Thyroid gland (tissue), 4 donors: Measurements from ENCODE around the gene ZBTB7C. TPM values are rescaled to one million over a fixed set of nuclear protein-coding genes. Genes with fewer than 3 reads are reported as not detected.

ENCODE experiments used
- DNase-seq, 2 donors: peaks; one replicate each; pipeline ENCODE4 v3.0.0-alpha.2; 2019
- H3K27ac ChIP-seq, 3 donors: fragments of 200-600 bp; sonication (generic); 1 replicate in 2 of 3; 2 replicates in 1 of 3; pipeline ENCODE4 v1.5.1; 2016 to 2019; ENCODE audit warnings: mild to moderate bottlenecking in 1 of 3, moderate library complexity in 1 of 3
- H3K27me3 ChIP-seq: fragments of 200-600 bp; sonication (generic); one replicate; pipeline ENCODE4 v1.5.1; 2019
- H3K36me3 ChIP-seq, 2 donors: fragments of 200-600 bp; sonication (generic); one replicate each; pipeline ENCODE4 v1.5.1; 2016 to 2019
- H3K4me1 ChIP-seq, 2 donors: fragments of 200-600 bp; sonication (generic); one replicate each; pipeline ENCODE4 v1.5.1; 2017 to 2019
- H3K4me3 ChIP-seq, 3 donors: fragments of 200-600 bp; sonication (generic); replicated peaks in 1 of 3; 1 replicate in 2 of 3; 2 replicates in 1 of 3; pipeline ENCODE4 v1.5.1; 2016; ENCODE audit warnings: mild to moderate bottlenecking in 1 of 3
- H3K9me3 ChIP-seq: fragments of 200-600 bp; sonication (generic); one replicate; pipeline ENCODE4 v1.5.1; 2017
- CTCF ChIP-seq, 6 experiments: fragments of 200-600 bp in 3 of 6; fragments of 450-650 bp in 3 of 6; sonication (generic) in 3 of 6; IDR thresholded peaks; one replicate each; pipeline ENCODE4 v1.5.1; 2016 to 2019; ENCODE audit warnings: antibody characterized with exemption in 6 of 6, mild to moderate bottlenecking in 2 of 6, inconsistent platforms in 1 of 6, moderate library complexity in 1 of 6
- POLR2A ChIP-seq, 2 donors: fragments of 450-650 bp; IDR thresholded peaks; one replicate each; pipeline ENCODE4 v1.6.1; 2017; ENCODE audit warnings: antibody characterized with exemption in 2 of 2, mild to moderate bottlenecking in 2 of 2, moderate library complexity in 1 of 2
- WGBS, 2 donors: methylation state at CpG; one replicate each; pipeline ENCODE4 v1.1.5; 2017; 5-methylcytosine and 5-hydroxymethylcytosine counted together
- intact Hi-C: fragments of 100-400 bp; cut with DNase I; formaldehyde crosslinking; loops from one replicate; pipeline ENCODE4 v1.15.1; 2023
- total RNA-seq, 4 donors: library from RNA; depleted of rRNA; stranded (reverse); fragments of >200 nt; gene quantifications; one replicate each; pipeline ENCODE4 v1.2.3, GENCODE V29; 2016

The ZBTB7C gene
- total RNA-seq, result 10 to 100 TPM; 41.7 to 66.7 (median 49.5) TPM

- peak; percentile 68 to 72 for DNase-seq
- peak within 1 kb of the TSS; percentile 70 to 87 (median 74) for H3K27ac ChIP-seq
- 0 to 1% methylated on average over 35 to 39 of the region's 136 CpGs for WGBS, 2 donors
- intact Hi-C loops, result loop anchor here (5.0 kb wide), 1 partner anchor 67 kb away; no protein-coding TSS in a partner anchor
- TF ChIP-seq CTCF (IDR thresholded peaks at IDR 0.05) (no peak), POLR2A (IDR thresholded peaks at IDR 0.05) (peak; percentile 12 to 80)
- H3K27me3 ChIP-seq, result no peaks in the 10 kb centered on the region
- no peaks in the 10 kb centered on the region for H3K36me3 ChIP-seq
- no peaks in the 10 kb centered on the region for H3K9me3 ChIP-seq
- peak within 1 kb of the TSS; percentile 43 to 76 (median 68) for H3K4me3 ChIP-seq
- peaks cover 25 to 41% of the 10 kb centered on the region in 2 donors for H3K4me1 ChIP-seq
Observed at GRCh38 chr18:48408727-48409590, at the start of gene ZBTB7C. ZBTB7C (minus strand) TSS chr18:48409383.

- intact Hi-C loops, result no loop called here
- H3K4me3 ChIP-seq, result no peak overlapping the region
- peaks cover 19 to 36% of the 10 kb centered on the region in 2 donors for H3K4me1 ChIP-seq
- H3K36me3 ChIP-seq, result no peaks in the 10 kb centered on the region
- no peak overlapping the region for H3K27ac ChIP-seq
- no peak for TF ChIP-seq CTCF (IDR thresholded peaks at IDR 0.05)
- TF ChIP-seq POLR2A (IDR thresholded peaks at IDR 0.05), result no peak
- DNase-seq, result no peak
- no peaks in the 10 kb centered on the region for H3K9me3 ChIP-seq
- 90 to 95% methylated on average over 9 of the region's 9 CpGs for WGBS, 2 donors
- no peaks in the 10 kb centered on the region for H3K27me3 ChIP-seq
Observed at GRCh38 chr18:48456838-48457237, 47.7 kb upstream of the ZBTB7C start.

- DNase-seq, result peak; percentile 55 to 67
- Histone ChIP-seq H3K36me3 (no peaks in the 10 kb centered on the region), H3K27ac (peak overlapping the region in 2 of 3 donors; percentile 12 to 44), H3K4me3 (no peak overlapping the region), H3K27me3 (no peaks in the 10 kb centered on the region), H3K4me1 (peaks cover 19 to 36% of the 10 kb centered on the region in 2 donors), H3K9me3 (no peaks in the 10 kb centered on the region)
- TF ChIP-seq CTCF (IDR thresholded peaks at IDR 0.05), result no peak
- no peak for TF ChIP-seq POLR2A (IDR thresholded peaks at IDR 0.05)
- WGBS, 2 donors, result 63 to 67% methylated on average over 11 to 13 of the region's 13 CpGs
- intact Hi-C loops, result no loop called here
Observed at GRCh38 chr18:48455555-48456478, 46.6 kb upstream of the ZBTB7C start.

GRCh38 chr18:48454261-48454757, 45.1 kb upstream of the ZBTB7C start:
- Histone ChIP-seq H3K27ac (peak overlapping the region; percentile 64 to 70 (median 68)), H3K27me3 (no peaks in the 10 kb centered on the region), H3K9me3 (no peaks in the 10 kb centered on the region), H3K36me3 (no peaks in the 10 kb centered on the region), H3K4me1 (peaks cover 19 to 36% of the 10 kb centered on the region in 2 donors), H3K4me3 (no peak overlapping the region)
- WGBS, 2 donors, result 25 to 28% methylated on average over 5 to 6 of the region's 6 CpGs
- peak; percentile 59 to 63 for DNase-seq
- TF ChIP-seq CTCF (IDR thresholded peaks at IDR 0.05) (no peak), POLR2A (IDR thresholded peaks at IDR 0.05) (no peak)
- intact Hi-C loops, result no loop called here
